ENCODE results near the gene FYN. TPM values are rescaled to one million over a fixed set of nuclear protein-coding genes. Genes with fewer than 3 reads are reported as not detected.
A peak's percentile ranks its signal among the peaks of the same experiment; 100 is the strongest.

FYN gene
- total and polyA plus RNA-seq, 2 of the 13 experiments (the other 11 are each of a cell fraction or from before 2014, with no cell fraction given), result 15.5 to 24.6 TPM

GRCh38 chr6:111614833-111615582 lies 258.2 kb downstream of the FYN start (continued):
- TF ChIP-seq ZNF44 (CRISPR knock-in tag; IDR thresholded peaks at IDR 0.05), result no peak
- TF ChIP-seq, protein P1, sequence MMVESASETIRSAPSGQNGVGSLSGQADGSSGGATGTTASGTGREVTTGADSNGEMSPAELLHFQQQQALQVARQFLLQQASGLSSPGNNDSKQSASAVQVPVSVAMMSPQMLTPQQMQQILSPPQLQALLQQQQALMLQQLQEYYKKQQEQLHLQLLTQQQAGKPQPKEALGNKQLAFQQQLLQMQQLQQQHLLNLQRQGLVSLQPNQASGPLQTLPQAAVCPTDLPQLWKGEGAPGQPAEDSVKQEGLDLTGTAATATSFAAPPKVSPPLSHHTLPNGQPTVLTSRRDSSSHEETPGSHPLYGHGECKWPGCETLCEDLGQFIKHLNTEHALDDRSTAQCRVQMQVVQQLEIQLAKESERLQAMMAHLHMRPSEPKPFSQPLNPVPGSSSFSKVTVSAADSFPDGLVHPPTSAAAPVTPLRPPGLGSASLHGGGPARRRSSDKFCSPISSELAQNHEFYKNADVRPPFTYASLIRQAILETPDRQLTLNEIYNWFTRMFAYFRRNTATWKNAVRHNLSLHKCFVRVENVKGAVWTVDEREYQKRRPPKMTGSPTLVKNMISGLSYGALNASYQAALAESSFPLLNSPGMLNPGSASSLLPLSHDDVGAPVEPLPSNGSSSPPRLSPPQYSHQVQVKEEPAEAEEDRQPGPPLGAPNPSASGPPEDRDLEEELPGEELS (CRISPR knock-in tag; IDR thresholded peaks at IDR 0.05), result peak; percentile 44; the same call in 1 of the 2 replicates
- TF ChIP-seq ZBTB33 (CRISPR knock-in tag; IDR thresholded peaks at IDR 0.05), result no peak
- no peak for TF ChIP-seq ZNF350 (CRISPR knock-in tag; IDR thresholded peaks at IDR 0.05; ENCODE audit: borderline replicate concordance, low read depth)
- TF ChIP-seq SCMH1 (CRISPR knock-in tag; IDR thresholded peaks at IDR 0.05; ENCODE audit: borderline replicate concordance), result no peak
- TF ChIP-seq, protein P2, sequence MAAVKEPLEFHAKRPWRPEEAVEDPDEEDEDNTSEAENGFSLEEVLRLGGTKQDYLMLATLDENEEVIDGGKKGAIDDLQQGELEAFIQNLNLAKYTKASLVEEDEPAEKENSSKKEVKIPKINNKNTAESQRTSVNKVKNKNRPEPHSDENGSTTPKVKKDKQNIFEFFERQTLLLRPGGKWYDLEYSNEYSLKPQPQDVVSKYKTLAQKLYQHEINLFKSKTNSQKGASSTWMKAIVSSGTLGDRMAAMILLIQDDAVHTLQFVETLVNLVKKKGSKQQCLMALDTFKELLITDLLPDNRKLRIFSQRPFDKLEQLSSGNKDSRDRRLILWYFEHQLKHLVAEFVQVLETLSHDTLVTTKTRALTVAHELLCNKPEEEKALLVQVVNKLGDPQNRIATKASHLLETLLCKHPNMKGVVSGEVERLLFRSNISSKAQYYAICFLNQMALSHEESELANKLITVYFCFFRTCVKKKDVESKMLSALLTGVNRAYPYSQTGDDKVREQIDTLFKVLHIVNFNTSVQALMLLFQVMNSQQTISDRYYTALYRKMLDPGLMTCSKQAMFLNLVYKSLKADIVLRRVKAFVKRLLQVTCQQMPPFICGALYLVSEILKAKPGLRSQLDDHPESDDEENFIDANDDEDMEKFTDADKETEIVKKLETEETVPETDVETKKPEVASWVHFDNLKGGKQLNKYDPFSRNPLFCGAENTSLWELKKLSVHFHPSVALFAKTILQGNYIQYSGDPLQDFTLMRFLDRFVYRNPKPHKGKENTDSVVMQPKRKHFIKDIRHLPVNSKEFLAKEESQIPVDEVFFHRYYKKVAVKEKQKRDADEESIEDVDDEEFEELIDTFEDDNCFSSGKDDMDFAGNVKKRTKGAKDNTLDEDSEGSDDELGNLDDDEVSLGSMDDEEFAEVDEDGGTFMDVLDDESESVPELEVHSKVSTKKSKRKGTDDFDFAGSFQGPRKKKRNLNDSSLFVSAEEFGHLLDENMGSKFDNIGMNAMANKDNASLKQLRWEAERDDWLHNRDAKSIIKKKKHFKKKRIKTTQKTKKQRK (IDR thresholded peaks at IDR 0.05; ENCODE audit: low read length), result no peak
- no peak for TF ChIP-seq PAF1 (CRISPR knock-in tag; IDR thresholded peaks at IDR 0.05)
- no peak for TF ChIP-seq ZNF10 (CRISPR knock-in tag; IDR thresholded peaks at IDR 0.05; ENCODE audit: borderline replicate concordance, low read depth)
- TF ChIP-seq, protein P3, sequence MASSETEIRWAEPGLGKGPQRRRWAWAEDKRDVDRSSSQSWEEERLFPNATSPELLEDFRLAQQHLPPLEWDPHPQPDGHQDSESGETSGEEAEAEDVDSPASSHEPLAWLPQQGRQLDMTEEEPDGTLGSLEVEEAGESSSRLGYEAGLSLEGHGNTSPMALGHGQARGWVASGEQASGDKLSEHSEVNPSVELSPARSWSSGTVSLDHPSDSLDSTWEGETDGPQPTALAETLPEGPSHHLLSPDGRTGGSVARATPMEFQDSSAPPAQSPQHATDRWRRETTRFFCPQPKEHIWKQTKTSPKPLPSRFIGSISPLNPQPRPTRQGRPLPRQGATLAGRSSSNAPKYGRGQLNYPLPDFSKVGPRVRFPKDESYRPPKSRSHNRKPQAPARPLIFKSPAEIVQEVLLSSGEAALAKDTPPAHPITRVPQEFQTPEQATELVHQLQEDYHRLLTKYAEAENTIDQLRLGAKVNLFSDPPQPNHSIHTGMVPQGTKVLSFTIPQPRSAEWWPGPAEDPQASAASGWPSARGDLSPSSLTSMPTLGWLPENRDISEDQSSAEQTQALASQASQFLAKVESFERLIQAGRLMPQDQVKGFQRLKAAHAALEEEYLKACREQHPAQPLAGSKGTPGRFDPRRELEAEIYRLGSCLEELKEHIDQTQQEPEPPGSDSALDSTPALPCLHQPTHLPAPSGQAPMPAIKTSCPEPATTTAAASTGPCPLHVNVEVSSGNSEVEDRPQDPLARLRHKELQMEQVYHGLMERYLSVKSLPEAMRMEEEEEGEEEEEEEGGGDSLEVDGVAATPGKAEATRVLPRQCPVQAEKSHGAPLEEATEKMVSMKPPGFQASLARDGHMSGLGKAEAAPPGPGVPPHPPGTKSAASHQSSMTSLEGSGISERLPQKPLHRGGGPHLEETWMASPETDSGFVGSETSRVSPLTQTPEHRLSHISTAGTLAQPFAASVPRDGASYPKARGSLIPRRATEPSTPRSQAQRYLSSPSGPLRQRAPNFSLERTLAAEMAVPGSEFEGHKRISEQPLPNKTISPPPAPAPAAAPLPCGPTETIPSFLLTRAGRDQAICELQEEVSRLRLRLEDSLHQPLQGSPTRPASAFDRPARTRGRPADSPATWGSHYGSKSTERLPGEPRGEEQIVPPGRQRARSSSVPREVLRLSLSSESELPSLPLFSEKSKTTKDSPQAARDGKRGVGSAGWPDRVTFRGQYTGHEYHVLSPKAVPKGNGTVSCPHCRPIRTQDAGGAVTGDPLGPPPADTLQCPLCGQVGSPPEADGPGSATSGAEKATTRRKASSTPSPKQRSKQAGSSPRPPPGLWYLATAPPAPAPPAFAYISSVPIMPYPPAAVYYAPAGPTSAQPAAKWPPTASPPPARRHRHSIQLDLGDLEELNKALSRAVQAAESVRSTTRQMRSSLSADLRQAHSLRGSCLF (CRISPR knock-in tag; IDR thresholded peaks at IDR 0.05; ENCODE audit: borderline replicate concordance), result no peak
- TF ChIP-seq ZNF687 (CRISPR knock-in tag; IDR thresholded peaks at IDR 0.05), result peak; percentile 30; the same call in 1 of the 2 replicates

Data from HepG2 (cell line).